NCI-H526 treated with DMSO at 0.1 percent for 48 hours (cell line): Measurements from ENCODE around the gene SHC1.

Source experiments
- DNase-seq: peaks from one replicate; lab custom pipeline; 2025; lab: John Stamatoyannopoulos, UW

The SHC1 gene

DNA sequence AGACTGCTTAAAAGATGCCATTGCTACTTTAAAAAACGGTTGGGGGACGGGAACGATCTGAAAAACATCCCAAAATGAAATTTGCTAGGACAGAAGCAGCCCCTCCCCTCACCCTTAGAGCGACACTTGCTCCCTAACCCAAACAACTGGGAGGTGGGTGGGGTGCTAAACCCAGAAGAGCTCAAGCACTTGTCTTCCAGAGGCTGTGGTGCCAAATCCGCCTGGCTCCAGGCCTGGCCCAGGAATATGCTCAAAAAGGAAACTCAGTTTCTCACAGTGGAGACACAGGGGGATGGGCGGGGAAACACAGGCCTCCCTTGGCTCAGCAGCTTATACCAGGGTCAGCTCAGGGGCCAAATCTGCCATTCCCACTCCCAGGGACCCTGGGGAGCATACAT is 14.0 kb downstream of the SHC1 start:
- no peak for DNase-seq

DNA sequence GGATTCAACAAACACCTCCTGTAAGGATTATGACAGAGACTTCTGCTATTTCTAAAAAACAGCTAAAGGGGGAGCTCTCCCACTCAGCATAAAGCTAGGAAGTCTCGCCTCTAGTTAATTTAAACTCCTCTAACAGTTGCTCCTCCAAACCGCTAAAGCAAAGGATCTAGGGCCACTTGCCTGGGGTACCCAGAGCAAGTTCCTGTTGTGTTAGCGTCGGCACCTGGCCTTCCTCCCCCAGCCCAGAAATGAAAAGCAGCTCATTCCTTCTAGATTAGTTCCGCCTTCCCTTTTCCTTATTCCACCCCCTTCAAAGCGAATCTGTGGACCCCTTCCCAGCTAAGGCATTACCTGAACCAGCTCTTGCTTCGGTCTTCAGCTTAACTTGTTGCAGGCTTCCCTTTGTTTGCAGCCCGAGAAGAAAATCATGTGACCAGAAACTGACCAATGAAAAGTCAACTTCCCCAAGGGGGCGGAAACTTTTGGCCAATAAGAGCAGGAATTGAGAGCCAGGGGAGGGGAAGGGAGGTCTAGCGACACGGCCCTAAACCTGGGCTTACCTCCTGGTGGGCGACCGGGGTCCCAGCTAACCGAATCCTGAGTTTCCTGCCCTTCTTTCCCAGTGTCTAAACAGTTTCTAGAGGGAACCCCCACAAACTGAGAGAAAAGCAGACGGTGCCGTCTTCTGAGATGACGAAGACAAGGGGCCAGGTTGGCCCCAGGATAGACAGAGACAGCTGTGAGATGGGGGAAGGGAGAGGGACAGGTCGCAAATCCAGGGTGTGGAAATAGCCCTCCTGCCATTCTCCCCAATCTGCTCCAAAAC is 14.6 kb downstream of the SHC1 start, which contains the start of gene PBXIP1:
Gene PBXIP1, minus strand, starts transcription at position 382 of the 826 bp plus-strand sequence. CDS start 2,378 bp downstream, outside the sequence.
- DNase-seq = peak; percentile 98

DNA sequence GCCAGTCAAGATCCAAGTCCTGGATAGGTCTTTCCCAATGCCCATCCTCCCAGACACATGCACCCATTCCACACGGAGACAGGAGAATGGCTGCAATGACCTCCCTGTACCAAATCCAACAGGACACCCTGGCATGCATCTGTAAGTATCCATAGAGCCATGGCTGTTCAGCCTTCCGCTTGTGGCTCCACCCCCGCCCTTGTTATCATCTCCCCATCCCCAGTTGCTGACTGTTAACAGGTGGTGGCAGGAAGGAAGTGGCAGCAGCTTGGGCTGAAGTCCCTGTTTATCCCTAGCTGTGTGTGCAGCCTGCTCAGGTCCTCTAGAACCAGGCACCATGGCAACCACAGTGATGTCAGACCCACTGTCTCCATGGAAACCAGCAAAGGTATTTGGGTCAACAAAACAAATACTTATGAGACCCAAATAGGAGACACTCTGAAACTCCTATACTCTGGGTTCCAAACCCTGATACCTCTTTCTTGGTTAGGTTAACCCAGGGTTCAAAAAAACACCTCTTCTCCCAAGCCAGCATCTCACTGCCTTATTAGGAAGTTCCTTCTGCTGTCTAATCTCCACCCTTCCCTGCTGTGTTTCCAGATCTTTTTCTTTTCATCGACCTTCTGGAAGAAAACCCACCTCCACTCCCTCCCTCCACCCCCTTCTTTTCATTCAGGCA is 15.4 kb downstream of the SHC1 start:
- DNase-seq = no peak

DNA sequence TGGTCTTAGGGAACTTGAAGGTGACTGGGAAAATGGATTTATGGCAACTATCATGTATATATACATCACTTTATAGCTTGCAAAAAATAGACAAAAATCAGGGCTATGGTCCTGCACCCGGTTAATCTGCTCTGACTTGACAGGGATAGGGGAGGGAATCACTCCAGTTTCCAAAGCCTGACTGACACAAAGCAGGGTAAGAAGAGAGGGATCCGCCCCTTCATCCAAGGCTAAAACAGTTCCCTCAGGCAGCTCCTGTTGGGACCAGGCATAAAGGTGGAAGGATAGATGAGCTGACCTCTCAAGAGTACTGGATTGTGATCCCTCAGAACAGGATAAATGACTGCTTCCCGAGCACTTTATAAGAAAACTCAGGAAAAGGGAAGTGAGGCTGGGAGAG is 16.0 kb downstream of the SHC1 start:
- DNase-seq = no peak

DNA sequence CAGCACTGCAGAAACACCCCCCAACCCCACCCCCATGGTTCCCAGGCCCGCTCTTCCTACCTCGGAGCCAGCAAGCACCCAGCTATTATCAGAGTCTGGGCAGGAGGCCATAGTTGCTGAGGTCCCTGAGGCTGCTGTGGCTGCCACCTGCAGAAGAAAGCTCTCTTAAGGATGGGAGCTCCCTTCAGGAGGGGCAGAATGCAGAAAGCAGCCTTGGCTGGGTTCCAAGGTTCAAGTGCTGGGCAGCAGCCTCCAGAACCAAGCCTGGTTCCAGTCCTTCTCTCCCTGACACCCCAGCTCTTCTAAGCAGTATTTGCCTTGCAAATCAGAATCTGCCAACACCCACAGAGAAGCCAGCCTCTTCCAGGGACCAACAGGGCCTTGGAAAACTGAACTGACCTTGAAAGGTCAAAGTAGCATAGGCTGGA is 16.9 kb downstream of the SHC1 start:
- peak; percentile 98 for DNase-seq

DNA sequence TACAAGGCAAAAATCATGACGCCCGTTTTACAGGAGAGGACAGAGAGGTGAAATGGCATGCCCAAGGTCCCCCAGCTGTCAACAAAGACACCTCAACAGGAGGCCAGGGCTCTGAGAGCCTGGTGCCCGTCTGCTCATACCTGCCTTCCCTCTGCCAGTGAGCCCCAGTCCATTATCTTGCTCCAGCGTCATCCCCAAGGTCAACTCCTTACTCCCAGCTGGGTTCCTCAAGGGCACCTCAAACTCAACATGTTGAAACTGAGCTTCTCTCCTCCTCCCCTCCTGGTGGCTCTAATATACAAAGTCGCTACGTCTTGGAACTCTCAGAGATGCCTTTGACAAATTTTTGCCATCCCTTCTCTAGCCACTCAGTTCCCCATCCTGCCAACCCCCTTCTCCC is 17.9 kb downstream of the SHC1 start:
- DNase-seq = no peak

DNA sequence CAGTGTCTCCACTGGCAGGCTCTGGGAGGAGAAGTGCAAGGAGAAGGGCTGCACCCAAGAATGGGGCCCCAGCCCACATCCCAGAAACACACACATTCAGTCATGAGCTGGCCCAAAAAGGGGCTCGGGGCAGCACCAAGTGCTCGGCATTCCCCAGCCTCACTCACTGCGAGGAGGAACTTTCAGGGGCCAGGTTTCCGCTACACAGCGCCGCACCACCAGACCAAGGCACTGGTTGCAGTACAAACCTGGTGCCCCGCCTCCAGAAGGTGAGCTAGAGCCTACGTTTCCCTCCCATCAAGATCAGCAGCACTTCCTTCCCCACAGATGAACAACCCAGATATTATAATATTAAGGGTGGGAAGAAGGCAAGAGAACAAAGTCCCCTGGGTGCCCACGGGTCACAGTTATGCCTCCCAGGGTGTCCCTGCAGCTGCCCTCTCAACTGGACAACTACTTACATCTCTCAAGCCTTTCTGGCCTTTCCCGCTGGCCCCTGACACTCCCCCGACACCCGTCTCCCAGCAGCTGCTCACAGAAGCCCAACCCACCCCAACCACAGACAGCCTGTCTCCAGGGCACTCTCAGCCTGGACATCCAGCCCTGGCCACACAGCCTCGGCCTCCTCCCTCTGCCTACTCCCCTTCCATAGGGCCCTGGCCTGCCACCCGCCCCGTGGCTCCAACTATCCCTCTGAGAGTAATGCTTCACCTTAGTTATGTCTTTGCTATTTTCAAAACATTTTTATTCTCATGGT is 18.5 kb downstream of the SHC1 start:
- peak; percentile 69 for DNase-seq

DNA sequence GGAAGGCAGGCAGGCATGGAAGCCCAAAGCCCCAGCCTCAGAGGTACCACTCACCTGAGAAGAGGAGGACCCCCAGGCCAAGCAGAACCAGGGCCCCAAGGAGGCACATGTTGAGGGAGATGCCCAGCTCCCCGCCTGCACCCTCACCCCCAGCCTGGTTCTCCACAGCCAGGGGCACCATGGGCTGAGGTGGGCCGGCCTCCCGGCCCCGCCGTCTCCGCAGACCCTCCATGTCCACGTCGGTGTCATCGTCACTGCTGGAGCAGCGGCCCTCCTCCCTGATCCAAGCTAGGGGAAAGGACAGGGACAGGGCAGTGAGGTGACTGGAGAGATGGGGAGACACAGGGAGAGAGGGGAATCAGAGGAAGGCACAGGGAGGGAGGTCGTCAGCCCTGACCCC is 22.5 kb downstream of the SHC1 start:
- no peak for DNase-seq

DNA sequence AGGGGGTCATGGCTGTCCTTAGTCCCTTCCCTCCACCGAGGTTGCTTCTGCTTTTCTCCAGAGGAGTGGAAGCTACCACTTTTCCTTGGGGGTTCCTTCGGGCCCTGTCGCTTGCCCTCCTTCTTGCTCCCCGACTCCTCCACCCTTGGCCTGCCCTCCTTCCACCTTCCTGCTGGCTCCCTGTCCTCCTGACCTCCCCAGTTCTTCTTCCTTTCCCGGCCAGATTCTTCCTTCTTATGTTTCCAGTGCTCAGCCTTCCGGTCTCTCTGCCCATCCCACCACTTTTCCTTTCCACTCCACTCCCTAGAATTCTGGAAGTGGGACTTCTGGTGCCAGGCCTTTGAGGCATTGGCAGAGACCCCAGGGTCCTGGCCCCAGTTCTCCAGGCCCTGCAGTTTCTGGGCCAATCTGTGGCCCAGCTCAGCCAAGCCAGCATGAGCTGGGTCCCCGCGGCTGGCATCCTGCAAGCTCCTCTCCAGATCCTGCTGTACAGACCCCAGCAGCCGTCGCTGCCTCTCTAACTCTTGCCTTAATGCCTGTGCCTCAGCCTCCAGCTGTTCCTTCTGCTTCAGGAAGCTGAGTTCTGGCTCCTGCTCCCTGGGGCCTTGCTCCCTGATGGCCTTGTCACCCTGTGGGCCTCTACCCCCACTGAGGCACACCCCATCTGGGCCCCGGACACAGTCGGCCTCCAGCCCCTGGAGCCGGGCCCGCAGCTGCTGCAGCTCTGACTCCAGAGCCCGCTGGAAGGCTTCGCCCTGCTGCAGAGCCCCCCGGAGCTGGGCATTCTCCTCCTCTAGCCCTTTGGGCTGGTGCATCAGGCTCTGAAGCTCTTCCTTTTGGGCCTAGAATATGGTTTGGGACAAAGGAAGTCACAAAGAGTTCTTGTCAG is 24.3 kb downstream of the SHC1 start:
- no peak for DNase-seq

DNA sequence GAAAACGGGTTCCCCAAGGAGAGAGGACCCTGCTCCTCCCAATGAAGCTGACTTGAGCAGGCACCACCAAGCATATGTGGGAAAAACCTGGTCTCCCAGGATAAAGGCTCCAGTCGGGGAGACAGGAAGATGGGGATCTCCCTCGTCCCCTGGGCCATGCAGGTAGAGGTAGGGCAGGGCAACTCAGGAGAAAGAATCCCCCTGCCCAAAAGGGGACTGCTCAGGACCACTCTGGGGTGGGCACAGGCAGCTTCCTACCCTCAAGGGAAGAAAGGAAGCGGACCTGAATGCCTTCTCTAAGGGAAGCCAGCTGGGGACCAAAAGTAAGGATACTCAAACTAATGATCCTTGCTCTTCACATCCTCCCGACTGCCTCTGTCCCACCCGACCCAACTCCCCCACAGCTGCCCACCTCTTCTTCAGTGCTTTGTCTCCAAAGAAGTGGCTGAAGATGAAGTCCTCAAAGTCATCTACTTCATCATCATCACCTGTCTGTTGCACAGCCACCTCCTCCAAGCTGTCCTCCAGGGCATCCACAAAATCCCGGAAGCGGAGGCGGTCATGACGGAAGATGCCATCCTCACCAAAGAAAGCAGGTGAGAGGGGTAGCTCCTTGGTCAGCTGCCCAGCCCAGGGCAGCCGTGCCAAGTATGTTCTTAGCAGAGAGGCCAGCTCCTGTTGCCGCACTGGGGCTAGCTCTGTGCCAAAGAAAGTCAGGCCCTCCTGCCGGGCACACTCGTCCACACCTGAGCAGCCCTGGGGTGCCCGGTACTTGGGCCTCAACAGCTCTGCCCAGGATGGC is 25.2 kb downstream of the SHC1 start:
- DNase-seq = no peak

DNA sequence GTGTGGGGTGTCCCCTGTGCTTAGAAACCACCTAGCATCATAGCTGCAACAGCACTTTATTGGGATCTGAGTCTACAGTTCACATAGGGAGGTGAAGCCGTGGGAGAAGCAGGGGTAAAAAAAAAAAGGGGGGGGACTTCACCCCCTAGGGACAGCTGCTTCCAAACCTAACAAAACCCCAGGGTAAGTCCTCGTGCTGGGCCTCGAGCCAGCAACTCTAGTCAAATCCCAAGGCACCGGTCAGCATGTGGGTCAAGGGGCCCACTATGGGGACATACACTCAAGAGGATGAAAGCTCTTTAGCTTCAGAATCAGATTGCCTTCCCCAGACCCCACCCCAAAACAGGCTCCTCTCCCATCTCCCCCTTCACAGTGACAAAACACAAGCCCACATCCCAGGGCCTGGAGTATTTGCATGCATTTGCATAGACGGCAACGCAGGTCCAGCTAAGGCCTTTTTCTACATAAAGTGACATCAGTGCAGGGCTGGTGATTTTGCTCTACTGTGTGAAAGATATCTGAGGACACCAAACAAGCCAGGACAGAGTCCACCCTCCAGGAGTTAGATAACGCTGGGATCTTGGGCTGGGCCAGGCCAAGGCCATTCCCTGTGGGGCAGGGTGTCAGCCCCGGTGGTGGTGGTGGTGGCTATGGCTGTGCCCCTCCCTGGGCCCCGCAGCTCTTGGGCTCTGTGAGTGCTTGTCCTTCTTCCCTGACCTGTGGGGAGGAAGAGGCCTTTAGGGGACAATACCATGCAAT is 26.0 kb downstream of the SHC1 start:
- peak; percentile 99 for DNase-seq

DNA sequence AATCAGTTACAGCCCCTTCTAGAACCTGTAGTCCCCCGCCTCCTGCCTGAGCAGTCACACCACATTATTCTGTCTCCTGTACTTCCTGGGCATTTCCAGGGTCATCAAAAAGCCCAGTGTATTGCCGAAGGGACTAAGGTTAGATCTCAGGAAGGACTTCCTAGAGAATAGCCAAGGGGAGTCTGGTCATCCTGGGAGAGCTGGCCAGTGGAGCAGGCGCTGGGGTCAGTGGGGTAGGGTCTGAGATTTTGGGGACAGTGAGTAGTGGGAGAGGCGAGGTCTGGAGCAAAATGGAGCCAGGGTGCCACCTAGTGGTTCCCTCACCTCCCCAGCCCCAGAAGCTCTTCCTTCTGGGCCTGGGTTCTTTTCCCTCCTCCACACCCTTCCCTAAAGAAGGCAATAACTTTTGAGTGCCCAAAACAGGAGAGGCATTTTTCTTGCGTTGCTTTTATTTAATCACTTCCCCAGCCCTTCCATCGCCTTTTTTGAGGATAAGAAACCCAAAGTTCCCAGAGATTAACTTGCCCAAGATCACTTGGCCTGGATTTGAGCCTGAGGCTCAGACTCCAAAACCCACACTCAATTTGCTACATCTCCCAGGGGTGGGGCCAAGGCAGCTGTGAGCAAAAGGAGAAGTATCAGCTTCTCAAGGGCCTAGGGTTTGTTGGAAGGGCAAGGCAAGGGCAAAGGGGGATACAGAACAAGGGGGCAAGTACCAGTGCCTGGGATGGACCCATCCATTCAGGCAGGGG is 26.7 kb downstream of the SHC1 start:
- DNase-seq = peak; percentile 69

DNA sequence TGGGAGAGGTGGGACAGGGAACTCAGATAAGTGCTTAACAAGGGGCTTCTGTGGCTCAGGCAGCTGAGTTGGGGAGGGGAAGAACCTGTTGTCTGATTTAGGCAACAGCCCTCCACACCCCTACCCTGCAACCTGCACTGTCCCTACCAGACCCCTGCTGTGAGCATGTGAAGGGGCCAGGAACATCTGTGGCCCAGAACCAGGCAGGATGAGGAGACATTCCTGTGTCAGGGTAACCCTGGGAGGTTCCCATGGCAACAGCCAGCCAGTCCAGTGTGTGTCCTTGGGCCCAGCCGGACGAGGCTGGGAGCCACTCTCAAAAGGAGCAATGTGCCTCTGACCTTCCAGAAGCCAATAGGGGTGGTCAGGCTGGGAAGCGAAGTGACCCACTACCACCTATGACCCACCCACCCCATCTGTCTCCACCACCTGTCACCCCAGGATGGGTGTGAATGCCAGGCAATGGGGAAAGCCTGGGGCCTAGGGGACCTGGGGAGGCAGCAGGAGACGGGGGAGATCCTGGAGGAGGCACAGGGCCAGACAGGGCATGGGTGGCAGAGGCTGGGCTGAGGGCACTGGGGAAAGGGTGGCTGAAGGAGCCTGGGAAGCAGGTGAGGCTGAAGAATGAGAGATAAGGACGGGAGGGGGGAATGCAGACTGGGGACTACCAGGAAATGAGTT is 29.1 kb downstream of the SHC1 start:
- no peak for DNase-seq

DNA sequence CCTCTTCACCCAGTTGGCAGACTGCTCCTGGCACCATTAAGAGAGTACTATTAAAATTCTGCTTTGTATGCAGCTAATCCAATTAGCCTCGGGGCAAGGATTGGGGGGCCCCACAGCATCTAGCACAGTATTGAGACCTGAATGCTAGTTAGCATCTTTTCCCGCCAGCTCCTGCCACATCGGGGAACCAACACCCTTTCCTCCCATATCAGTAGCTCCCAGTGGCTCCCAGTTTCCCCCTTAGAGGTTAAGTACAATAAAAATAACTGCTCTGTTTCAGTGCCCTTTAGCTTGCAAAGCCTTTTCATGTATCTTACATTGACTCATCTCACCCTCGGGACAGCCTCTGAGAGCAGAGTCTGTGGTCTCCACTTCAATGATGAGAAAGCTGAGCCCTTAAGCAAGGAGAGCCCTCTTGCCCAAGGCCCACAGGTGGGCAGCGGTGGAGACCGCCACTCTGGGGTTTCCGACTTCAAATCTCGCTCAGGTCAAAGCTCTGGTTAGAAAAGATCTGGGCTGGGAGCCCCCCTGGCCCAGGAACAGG is 29.8 kb downstream of the SHC1 start:
- DNase-seq = no peak

DNA sequence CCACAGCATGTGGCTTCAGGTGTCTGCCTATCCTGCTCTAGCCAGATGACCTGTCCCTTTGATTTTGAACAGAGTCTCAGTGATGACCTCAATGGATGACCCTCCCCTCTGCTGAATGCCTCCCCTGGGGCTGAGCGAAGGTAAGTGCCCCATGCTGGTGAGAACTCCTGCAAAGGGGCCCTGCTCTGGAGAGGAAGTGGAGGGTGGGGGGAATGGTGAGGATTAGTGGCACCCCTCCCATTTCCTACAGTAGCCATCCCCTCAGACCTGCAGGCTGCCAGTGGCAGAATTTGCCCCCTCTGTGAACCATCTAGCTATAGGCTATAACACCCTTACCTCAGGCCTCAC is 30.4 kb downstream of the SHC1 start:
- DNase-seq = no peak

DNA sequence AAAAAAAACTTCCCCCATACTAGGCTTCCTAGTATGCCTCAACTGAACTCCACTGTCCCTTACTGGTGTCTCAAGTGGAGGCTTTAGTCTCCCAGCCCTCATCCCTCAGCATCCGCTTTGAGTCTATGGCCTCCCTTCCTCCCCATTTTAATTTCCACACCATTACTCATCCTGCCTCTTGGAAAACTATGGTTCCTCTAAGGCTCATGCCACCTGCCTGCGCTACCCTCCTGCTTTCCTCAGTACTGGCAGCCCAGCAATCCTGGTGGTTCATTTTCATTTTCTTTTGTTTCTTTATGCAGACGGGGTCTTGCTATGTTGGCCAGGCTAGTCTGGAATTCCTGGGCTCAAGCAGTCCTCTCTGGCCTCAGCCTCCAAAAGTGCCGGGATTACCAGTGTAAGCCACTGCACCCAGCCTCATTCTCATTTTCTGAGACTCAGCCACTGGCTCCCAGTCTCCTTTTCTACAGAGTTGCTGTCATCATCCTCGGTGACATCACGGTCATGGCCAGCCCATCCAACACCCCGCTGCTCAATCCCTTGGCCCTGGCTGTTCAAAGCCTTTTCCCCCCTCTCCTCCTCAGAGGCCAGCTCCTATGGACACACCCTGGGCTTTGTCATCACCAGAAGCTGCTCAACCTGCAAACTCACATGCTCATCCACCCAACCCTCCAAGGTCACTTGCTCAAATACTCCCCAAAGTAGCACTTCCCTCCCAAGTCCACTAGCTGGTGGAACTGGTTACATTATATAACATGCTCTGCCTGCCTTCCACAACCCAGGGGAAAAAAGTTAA is 31.7 kb downstream of the SHC1 start:
- DNase-seq = no peak

DNA sequence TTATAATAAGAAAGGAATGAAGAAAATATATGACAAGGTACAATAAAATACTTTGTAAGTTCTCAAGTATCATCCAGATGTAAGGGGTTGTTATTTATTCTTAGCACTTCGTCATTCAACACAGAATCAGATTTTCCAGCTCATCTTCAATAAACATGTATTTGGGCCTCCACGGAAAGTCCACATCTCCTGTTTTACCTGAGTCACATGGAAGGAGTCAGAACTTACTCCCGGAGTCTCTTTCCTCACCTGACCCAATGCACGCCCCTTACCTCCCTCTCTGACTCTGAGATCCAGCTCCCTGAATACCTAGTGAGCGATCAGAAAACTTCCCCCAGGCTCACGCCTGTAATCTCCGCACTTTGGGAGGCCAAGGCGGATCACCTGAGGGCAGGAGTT is 32.6 kb downstream of the SHC1 start:
- DNase-seq = no peak
